SK-N-MC (cell line): Measurements from ENCODE around the gene FSTL4.

ENCODE experiments used
- EZH2 ChIP-seq: fragments of 200-600 bp; sonication (generic); IDR thresholded peaks from one replicate; pipeline ENCODE4 v1.6.1; 2017; ENCODE audit warnings: antibody characterized with exemption
- POLR2AphosphoS5 ChIP-seq: IDR thresholded peaks from 2 replicates; pipeline ENCODE4 v1.6.1; 2012; ENCODE audit warnings: mild to moderate bottlenecking, low read depth, low read length, borderline replicate concordance

GRCh38 chr5:133562554-133562953, 49.8 kb downstream of the FSTL4 start:
- TF ChIP-seq POLR2AphosphoS5 (no peak), EZH2 (no peak)
